Measurements from ENCODE around the gene DACH1. TPM values are rescaled to one million over a fixed set of nuclear protein-coding genes. Genes with fewer than 3 reads are reported as not detected.

DACH1 gene
- total and polyA plus RNA-seq, 2 of the 13 experiments (the other 11 are each of a cell fraction or from before 2014, with no cell fraction given) = not detected

GRCh38 chr13:71799324-71799723, 67.7 kb downstream of the DACH1 start (continued):
- TF ChIP-seq HBP1 (CRISPR knock-in tag; IDR thresholded peaks at IDR 0.05; ENCODE audit: low read depth) = no peak
- no peak for TF ChIP-seq ZBTB7A (CRISPR knock-in tag; IDR thresholded peaks at IDR 0.05)

GRCh38 chr13:71798707-71799106, 68.3 kb downstream of the DACH1 start:
- FAIRE-seq = no peak
- POLR2A ChIA-PET = no interaction called here
- no peak for TF ChIP-seq CSRNP2 (CRISPR knock-in tag; conservative IDR thresholded peaks at IDR 0.05; ENCODE audit: low read depth)
- TF ChIP-seq, protein P1, sequence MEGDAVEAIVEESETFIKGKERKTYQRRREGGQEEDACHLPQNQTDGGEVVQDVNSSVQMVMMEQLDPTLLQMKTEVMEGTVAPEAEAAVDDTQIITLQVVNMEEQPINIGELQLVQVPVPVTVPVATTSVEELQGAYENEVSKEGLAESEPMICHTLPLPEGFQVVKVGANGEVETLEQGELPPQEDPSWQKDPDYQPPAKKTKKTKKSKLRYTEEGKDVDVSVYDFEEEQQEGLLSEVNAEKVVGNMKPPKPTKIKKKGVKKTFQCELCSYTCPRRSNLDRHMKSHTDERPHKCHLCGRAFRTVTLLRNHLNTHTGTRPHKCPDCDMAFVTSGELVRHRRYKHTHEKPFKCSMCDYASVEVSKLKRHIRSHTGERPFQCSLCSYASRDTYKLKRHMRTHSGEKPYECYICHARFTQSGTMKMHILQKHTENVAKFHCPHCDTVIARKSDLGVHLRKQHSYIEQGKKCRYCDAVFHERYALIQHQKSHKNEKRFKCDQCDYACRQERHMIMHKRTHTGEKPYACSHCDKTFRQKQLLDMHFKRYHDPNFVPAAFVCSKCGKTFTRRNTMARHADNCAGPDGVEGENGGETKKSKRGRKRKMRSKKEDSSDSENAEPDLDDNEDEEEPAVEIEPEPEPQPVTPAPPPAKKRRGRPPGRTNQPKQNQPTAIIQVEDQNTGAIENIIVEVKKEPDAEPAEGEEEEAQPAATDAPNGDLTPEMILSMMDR (CRISPR knock-in tag; IDR thresholded peaks at IDR 0.05) = no peak
- no peak for TF ChIP-seq ZNF749 (CRISPR knock-in tag; IDR thresholded peaks at IDR 0.05; ENCODE audit: borderline replicate concordance)
- TF ChIP-seq ZNF414 (CRISPR knock-in tag; IDR thresholded peaks at IDR 0.05) = no peak
- no peak for TF ChIP-seq POLR2AphosphoS5 (IDR thresholded peaks at IDR 0.05; ENCODE audit: low read depth, low read length)
- no peak for TF ChIP-seq ZNF629 (CRISPR knock-in tag; conservative IDR thresholded peaks at IDR 0.05)
- TF ChIP-seq NFKB2 (CRISPR knock-in tag; IDR thresholded peaks at IDR 0.05; ENCODE audit: borderline replicate concordance) = no peak
- TF ChIP-seq HIC2 (CRISPR knock-in tag; IDR thresholded peaks at IDR 0.05; ENCODE audit: low read depth) = no peak
- TF ChIP-seq, protein P2, sequence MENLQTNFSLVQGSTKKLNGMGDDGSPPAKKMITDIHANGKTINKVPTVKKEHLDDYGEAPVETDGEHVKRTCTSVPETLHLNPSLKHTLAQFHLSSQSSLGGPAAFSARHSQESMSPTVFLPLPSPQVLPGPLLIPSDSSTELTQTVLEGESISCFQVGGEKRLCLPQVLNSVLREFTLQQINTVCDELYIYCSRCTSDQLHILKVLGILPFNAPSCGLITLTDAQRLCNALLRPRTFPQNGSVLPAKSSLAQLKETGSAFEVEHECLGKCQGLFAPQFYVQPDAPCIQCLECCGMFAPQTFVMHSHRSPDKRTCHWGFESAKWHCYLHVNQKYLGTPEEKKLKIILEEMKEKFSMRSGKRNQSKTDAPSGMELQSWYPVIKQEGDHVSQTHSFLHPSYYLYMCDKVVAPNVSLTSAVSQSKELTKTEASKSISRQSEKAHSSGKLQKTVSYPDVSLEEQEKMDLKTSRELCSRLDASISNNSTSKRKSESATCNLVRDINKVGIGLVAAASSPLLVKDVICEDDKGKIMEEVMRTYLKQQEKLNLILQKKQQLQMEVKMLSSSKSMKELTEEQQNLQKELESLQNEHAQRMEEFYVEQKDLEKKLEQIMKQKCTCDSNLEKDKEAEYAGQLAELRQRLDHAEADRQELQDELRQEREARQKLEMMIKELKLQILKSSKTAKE (CRISPR knock-in tag; IDR thresholded peaks at IDR 0.05; ENCODE audit: borderline replicate concordance) = no peak
- TF ChIP-seq RFXANK (CRISPR knock-in tag; IDR thresholded peaks at IDR 0.05) = no peak
- no peak for TF ChIP-seq ZNF558 (CRISPR knock-in tag; IDR thresholded peaks at IDR 0.05; ENCODE audit: borderline replicate concordance)
- no peak for TF ChIP-seq MAX (IDR thresholded peaks at IDR 0.05)

More at GRCh38 chr13:71798707-71799106, 68.3 kb downstream of the DACH1 start:
- DNase-seq (ENCODE audit: low spot score) (no peak), ATAC-seq (no peak)
- H3K79me2 ChIP-seq (ENCODE audit: insufficient read depth, low read length) = no peaks in the 10 kb centered on the region
- no peak overlapping the region for H2AFZ ChIP-seq (ENCODE audit: low read length)
- no peak overlapping the region for H3K4me2 ChIP-seq (ENCODE audit: low read depth, low read length)
- H3K9me3 ChIP-seq (ENCODE audit: low read length) = no peaks in the 10 kb centered on the region
- H3K9ac ChIP-seq (ENCODE audit: insufficient read depth, low read depth, low read length) = no peak overlapping the region
- H3K27me3 ChIP-seq (ENCODE audit: control insufficient read depth in 1 of 2, insufficient read depth in 2 of 2, low read length in 2 of 2) = no peaks in the 10 kb centered on the region
- no peaks in the 10 kb centered on the region for H4K20me1 ChIP-seq (ENCODE audit: insufficient read depth, low read length)
- no peaks in the 10 kb centered on the region for H3K4me1 ChIP-seq (ENCODE audit: insufficient read depth, low read length)
- BruUV-seq (replicated peaks) = no TSS peak
- 4% methylated on average over 1 of the region's 1 CpG for WGBS (ENCODE audit: low lambda C conversion rate)
- intact Hi-C loops (cut with micrococcal nuclease; ENCODE audit: unreplicated experiment) = no loop called here
- H3K4me3 ChIP-seq (replicated peaks in 1 of 3; ENCODE audit: insufficient read depth in 1 of 3, low read depth in 2 of 3, low read length in 3 of 3) = no peak overlapping the region
- H3K27ac ChIP-seq (ENCODE audit: extremely low read length, insufficient read depth, low read length) = no peak overlapping the region
- H3K36me3 ChIP-seq (replicated peaks in 1 of 2; ENCODE audit: control insufficient read depth in 1 of 2, insufficient read depth in 2 of 2, low read length in 2 of 2) = no peaks in the 10 kb centered on the region
- CTCF ChIA-PET (ENCODE audit: low intra/inter-chr PET ratio, low total read pairs) = no interaction called here
- in situ Hi-C loops (cut with HindIII; ENCODE audit: extremely low pct_ligation_motif_present, low pct_unique_long_range_greater_than_20kb) = no loop called here

Data from HepG2 (cell line).